GM20431 (cell line): ENCODE data around the gene NLRP9.
"Not testable (repeated sequence)": the region's sequence is repeated elsewhere in the genome, so short reads cannot be mapped to it uniquely, and the experiment has no call there.

Source experiments
- in situ Hi-C: fragments of 300-500 bp; cut with MseI, MboI; formaldehyde crosslinking; loops from one replicate; pipeline ENCODE4 v1.15.0; 2020; ENCODE audit warnings: low sequenced_read_pairs; ENCODE audit not compliant: unreplicated experiment

NLRP9 gene

DNA sequence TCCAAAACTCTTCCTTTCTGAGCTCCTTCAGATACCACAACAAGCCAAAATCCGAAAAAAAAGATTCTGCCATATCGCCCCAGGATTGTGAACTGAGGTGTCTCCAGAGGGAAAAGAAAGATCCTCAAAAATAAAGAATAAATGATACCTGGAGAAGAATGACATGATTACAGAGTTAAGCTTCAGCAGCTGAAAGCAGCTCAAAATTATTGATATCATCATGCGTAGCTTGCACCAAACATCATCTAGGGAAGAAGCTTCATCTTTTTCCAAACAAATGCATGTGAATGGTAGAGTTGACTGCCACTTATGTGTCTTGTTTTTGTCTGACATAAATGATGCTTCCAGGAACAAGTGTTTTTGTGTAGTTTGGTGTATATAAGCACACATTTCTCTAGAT, at the start of gene NLRP9:
NLRP9 (minus strand) TSS at position 101 of the 400 bp plus-strand sequence; CDS start at position 73, 28 bp downstream.
- in situ Hi-C loops = no loop called here

- in situ Hi-C loops = no loop called here
Measured at GRCh38 chr19:55781112-55781511, 42.9 kb upstream of the NLRP9 start.

- in situ Hi-C loops = no loop called here
Measured at GRCh38 chr19:55778331-55778730, 40.1 kb upstream of the NLRP9 start.

DNA sequence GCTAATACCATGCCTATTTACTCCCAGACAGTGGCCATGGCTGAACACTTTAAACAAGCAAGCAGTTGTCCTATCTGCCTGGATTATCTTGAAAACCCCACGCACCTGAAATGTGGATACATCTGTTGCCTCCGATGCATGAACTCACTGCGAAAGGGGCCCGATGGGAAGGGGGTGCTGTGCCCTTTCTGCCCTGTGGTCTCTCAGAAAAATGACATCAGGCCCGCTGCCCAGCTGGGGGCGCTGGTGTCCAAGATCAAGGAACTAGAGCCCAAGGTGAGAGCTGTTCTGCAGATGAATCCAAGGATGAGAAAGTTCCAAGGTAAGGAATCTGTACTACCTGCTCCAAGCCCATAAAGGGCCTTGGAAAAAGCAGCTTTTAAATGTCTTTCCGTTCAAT, 39.3 kb upstream of the NLRP9 start:
- in situ Hi-C loops = no loop called here

GRCh38 chr19:55769632-55770031, 31.4 kb upstream of the NLRP9 start:
- in situ Hi-C loops = not testable (repeated sequence)

DNA sequence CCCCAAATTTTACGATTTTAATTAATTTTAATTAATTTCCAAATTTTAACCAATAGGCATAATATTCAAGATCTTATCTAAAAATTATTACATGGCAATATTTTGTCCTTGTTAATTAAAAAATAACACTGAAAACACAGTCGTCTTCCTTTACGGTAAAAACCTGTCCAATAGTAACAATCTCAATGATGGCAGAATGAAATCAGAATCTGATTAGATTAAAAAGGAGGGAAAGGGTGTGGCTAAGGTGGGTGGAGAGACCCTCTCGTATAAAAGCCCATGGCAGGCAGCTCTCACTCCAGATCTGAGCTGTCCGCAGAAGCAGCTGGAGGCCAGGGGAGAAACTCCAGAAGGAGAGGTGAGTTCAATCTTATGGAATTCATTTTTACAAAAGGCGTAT, 30.6 kb upstream of the NLRP9 start, which contains the start of gene RFPL4AL1:
RFPL4AL1 (plus strand) TSS at position 301 of the 400 bp plus-strand sequence. CDS start 2,687 bp downstream, outside the sequence.
- in situ Hi-C loops = not testable (repeated sequence)

DNA sequence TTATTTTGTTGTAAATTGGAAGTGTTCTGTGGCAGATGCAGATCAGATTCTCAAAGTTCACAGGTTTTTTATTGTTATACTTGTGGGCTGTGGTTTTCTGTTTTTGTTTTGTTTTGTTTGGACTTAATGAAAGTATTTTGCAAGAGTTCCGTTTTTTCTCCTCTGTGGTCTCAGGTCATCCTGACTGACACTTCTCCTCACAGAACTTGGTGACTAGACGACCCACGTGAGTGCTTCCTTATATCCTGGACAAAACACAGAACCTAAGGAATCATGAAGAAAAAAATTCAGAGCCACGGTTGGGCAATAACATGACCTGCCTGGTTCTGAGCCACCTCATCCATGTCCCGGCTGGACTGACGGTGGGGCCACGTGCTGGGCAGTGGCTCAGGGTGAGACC, 28.3 kb upstream of the NLRP9 start:
- in situ Hi-C loops = no loop called here

DNA sequence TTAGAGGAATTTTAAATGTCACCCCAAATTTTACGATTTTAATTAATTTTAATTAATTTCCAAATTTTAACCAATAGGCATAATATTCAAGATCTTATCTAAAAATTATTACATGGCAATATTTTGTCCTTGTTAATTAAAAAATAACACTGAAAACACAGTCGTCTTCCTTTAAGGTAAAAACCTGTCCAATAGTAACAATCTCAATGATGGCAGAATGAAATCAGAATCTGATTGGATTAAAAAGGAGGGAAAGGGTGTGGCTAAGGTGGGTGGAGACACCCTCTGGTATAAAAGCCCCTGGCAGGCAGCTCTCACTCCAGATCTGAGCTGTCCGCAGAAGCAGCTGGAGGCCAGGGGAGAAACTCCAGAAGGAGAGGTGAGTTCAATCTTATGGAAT, 20.6 kb upstream of the NLRP9 start, which contains the start of gene RFPL4A:
RFPL4A (plus strand) TSS at position 301 of the 400 bp plus-strand sequence. CDS start 2,704 bp downstream, outside the sequence.
- in situ Hi-C loops = not testable (repeated sequence)

DNA sequence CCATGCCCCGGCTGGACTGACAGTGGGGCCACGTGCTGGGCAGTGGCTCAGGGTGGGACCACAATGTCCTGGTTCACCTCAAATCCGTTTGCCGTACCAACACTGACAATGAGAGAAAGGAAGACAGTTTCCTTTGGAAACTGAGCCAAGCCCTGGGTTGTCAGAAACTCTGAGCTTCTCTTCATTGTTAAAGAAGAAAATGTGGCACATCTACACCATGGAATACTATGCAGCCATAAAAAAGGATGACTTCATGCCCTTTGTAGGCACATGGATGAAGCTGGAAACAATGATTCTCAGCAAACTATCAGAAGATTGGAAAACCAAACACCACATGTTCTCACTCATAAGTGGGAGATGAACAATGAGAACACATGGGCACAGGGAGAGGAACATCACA, 18.6 kb upstream of the NLRP9 start:
- in situ Hi-C loops = not testable (repeated sequence)

DNA sequence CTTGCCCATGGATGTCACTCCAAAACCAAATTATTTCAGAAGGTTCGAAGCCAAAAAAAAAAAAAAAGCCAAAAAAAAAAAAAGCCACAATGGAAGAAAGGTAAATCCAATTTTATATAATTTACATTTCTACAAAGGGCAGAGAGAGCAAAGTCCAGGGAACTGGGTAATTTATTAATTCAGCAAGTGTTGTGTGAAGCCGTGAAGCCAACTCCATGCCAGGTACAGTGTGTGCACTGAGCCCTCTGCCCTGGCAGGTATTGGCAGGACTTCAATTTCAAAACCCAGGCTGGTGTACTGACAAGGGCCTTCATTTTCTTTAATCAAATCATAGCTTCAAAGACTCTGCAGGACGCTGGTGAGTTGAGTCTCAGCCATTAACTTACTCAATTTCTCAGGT, 15.2 kb upstream of the NLRP9 start:
- in situ Hi-C loops = no loop called here

DNA sequence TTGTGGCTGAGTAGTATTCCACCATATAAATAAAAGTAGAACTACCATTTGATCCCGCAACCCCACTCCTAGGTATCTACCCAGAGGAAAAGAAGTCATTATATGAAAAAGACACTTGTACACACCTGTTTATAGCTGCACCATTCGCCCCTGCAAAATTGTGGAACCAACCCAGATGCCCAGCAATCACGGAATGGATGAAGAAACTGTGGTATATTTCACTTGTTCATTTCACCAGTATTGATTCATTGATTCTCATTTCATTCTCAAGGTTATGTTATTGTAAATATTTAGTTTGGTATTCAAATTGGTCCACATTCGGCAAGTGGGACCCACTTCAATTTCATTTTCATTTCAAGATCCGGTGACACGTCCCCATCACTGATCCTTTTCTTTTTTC, 12.5 kb upstream of the NLRP9 start:
- in situ Hi-C loops = no loop called here

- in situ Hi-C loops = not testable (repeated sequence)
Measured at GRCh38 chr19:55730378-55730777, 7.8 kb downstream of the NLRP9 start.

GRCh38 chr19:55723491-55723890, 14.7 kb downstream of the NLRP9 start:
- in situ Hi-C loops = no loop called here

DNA sequence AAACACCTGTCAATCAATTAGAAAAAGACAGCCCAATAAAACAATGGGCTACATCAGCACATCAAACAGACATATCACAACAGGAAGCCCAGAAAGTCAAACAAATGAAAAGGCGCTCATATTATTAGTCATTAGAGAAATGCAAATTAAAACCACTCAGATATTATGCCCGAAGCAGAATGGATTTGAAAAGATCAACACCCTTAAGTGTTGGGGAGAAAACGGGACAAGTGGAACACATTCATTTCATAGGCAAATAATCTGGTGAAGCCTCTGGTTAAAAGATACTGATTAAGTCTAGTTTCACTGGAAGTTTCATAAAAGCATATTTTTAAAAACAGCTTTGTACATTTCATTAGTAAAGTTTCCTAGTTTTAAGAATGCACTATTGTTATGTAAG, 17.4 kb downstream of the NLRP9 start:
- in situ Hi-C loops = no loop called here

GRCh38 chr19:55720214-55720746, 17.9 kb downstream of the NLRP9 start:
- in situ Hi-C loops = no loop called here

- in situ Hi-C loops = not testable (repeated sequence)
Measured at GRCh38 chr19:55717879-55718711, 20.1 kb downstream of the NLRP9 start.

DNA sequence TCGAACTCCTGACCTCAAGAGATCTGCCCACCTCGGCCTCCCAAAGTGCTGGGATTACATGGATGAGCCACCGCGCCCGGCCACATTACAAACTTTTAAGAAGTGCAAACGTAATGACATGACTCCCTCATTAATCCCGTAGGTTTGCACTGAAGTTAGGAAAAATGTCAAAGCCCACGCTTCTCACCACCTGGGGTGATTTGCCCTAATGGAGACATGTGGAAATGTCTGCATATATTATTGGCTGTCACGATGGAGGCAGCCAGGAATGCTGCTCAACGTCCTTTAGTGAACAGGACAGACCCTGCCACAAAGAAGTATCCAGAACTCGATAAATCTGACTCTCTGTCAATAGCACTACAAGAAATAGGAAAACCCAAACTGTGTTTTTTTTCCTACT, 21.0 kb downstream of the NLRP9 start:
- in situ Hi-C loops = no loop called here

DNA sequence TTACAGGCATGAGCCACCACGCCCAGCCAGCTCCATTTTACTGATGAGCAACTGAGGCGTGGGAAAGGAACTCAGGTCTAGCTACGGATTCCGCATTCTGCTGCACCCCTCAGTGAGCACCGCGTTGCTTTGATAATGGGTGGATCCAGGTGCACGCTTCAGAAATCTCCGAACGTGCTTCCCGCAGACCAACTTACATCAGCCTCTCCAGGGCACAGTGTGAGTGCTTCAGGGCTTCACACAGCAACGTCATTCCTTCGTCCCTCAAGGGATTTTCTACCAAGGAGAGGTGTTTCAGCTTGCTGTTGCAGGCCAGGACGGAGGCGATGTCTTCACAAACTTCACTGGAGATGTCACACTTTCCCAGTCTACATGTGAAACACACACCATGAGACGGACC, 21.7 kb downstream of the NLRP9 start:
- in situ Hi-C loops = no loop called here

GRCh38 chr19:55712804-55713631, 25.2 kb downstream of the NLRP9 start:
- in situ Hi-C loops = no loop called here

DNA sequence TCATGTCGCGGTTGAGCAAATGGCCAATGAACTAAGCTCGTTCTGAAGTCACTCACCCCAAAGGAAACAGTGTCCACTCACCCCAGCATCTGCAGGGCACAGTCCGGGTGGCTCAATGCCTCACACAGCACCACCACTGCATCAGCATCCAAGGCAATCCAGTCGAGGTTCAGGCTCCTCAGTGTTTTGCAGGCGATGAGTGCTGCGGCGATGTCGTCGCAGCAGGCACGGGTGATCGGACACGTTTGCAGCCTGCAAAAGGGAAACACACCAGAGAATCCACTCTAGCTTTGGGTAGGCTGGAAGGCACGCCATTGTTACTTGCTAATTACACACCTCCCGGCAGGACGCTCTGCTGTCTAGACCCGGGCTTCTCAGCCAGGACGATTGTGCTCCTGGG, 26.5 kb downstream of the NLRP9 start:
- in situ Hi-C loops = no loop called here

DNA sequence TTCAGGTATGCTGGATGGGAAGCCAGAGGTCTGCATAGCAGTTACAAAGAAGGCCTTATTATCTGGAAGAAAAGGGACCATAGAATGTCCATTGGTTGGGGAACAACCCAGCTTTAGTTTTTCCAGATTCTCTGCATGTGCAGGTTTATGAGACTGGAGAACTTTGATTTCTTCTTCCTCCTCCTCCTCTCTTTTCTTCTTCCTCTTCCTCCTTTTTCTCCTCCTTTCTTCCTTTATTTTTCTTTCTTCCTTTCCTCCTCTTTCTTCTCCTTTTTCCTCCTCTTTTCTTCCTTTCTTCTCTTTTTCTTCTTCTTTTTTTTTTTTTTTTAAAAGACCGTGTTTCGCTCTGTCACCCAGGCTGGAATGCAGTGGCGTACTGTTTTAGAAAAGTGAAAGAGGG, 32.2 kb downstream of the NLRP9 start:
- in situ Hi-C loops = no loop called here
